HEK293T (cell line): Measurements from ENCODE around the gene MED22.

ENCODE experiments used
- CTCF ChIA-PET: fragments of 350-600 bp; formaldehyde crosslinking; extraction: SDS; loops from one replicate; lab custom pipeline; 2021; ENCODE audit warnings: antibody characterized with exemption, inconsistent platforms; lab: Yijun Ruan, JAX
- POLR2A ChIA-PET: fragments of 350-600 bp; formaldehyde crosslinking; extraction: SDS; loops from one replicate; lab custom pipeline; 2020; ENCODE audit warnings: antibody characterized with exemption, inconsistent platforms; lab: Yijun Ruan, JAX
- DNase-seq: peaks from one replicate; pipeline ENCODE4 v3.0.0; 2012; ENCODE audit warnings: mixed read lengths; ENCODE audit errors: extremely low spot score
- ARNT ChIP-seq: fragments of 450-650 bp; IDR thresholded peaks from 2 replicates; pipeline ENCODE4 v1.6.1; 2017; ENCODE audit warnings: mild to moderate bottlenecking
- BHLHE40 ChIP-seq: fragments of 450-650 bp; IDR thresholded peaks from 2 replicates; pipeline ENCODE4 v1.6.1; 2016; ENCODE audit warnings: mild to moderate bottlenecking, moderate library complexity, borderline replicate concordance
- CTBP1 ChIP-seq: fragments of 450-650 bp; IDR thresholded peaks from 2 replicates; pipeline ENCODE4 v1.6.1; 2016; ENCODE audit warnings: borderline replicate concordance
- ELF4 ChIP-seq: fragments of 450-650 bp; IDR thresholded peaks from 2 replicates; pipeline ENCODE4 v1.6.1; 2017; ENCODE audit warnings: antibody characterized with exemption
- FOXA1 ChIP-seq: fragments of 450-650 bp; IDR thresholded peaks from 2 replicates; pipeline ENCODE4 v1.6.1; 2016; ENCODE audit warnings: mild to moderate bottlenecking
- FOXK2 ChIP-seq: fragments of 450-650 bp; IDR thresholded peaks from 2 replicates; pipeline ENCODE4 v1.6.1; 2016; ENCODE audit warnings: mild to moderate bottlenecking
- FOXM1 ChIP-seq: fragments of 450-650 bp; IDR thresholded peaks from 2 replicates; pipeline ENCODE4 v1.6.1; 2017; ENCODE audit warnings: mild to moderate bottlenecking, borderline replicate concordance
- HDGF ChIP-seq: fragments of 450-650 bp; IDR thresholded peaks from 2 replicates; pipeline ENCODE4 v1.6.1; 2017; ENCODE audit warnings: antibody characterized with exemption, borderline replicate concordance
- L3MBTL2 ChIP-seq: fragments of 450-650 bp; conservative IDR thresholded peaks from 2 replicates; pipeline ENCODE4 v1.6.1; 2016; ENCODE audit warnings: mild to moderate bottlenecking
- LEF1 ChIP-seq: fragments of 450-650 bp; IDR thresholded peaks from 2 replicates; pipeline ENCODE4 v1.6.1; 2017; ENCODE audit warnings: mild to moderate bottlenecking, borderline replicate concordance
- NFRKB ChIP-seq: fragments of 450-650 bp; IDR thresholded peaks from 2 replicates; pipeline ENCODE4 v1.6.1; 2016; ENCODE audit warnings: mild to moderate bottlenecking, moderate library complexity
- PKNOX1 ChIP-seq: fragments of 450-650 bp; IDR thresholded peaks from 2 replicates; pipeline ENCODE4 v1.6.1; 2016
- SP1 ChIP-seq: fragments of 450-650 bp; IDR thresholded peaks from 2 replicates; pipeline ENCODE4 v1.6.1; 2017
- SUZ12 ChIP-seq: fragments of 450-650 bp; IDR thresholded peaks from 2 replicates; pipeline ENCODE4 v1.6.1; 2016; ENCODE audit warnings: mild to moderate bottlenecking
- TARDBP ChIP-seq: fragments of 450-650 bp; IDR thresholded peaks from 2 replicates; pipeline ENCODE4 v1.6.1; 2016
- ZNF384 ChIP-seq: fragments of 450-650 bp; IDR thresholded peaks from 2 replicates; pipeline ENCODE4 v1.6.1; 2016

The MED22 gene

GRCh38 chr9:133348718-133349573 is 1.0 kb upstream of the MED22 start:
- no peak for DNase-seq
- POLR2A ChIA-PET = interaction anchor here (1.0 to 2.1 kb wide), 7 partner anchors 8 to 111 kb away, joined by 3 to 20 read pairs (median 12); partner anchors contain the start of genes CACFD1, STKLD1, SURF1 and SURF2
- CTCF ChIA-PET = no interaction called here
- TF ChIP-seq L3MBTL2 = no peak
- TF ChIP-seq TARDBP = no peak
- no peak for TF ChIP-seq ELF4
- no peak for TF ChIP-seq SUZ12
- no peak for TF ChIP-seq HDGF
- TF ChIP-seq FOXA1 = no peak
- no peak for TF ChIP-seq ARNT
- no peak for TF ChIP-seq FOXM1
- no peak for TF ChIP-seq CTBP1
- TF ChIP-seq PKNOX1 = no peak
- no peak for TF ChIP-seq NFRKB
- no peak for TF ChIP-seq BHLHE40
- TF ChIP-seq ZNF384 = no peak
- TF ChIP-seq SP1 = no peak
- TF ChIP-seq FOXK2 = no peak
- no peak for TF ChIP-seq LEF1

GRCh38 chr9:133347515-133347984 is 381 bp downstream of the MED22 start:
- POLR2A ChIA-PET = interaction anchor here (0.7 to 2.1 kb wide), 21 partner anchors 8 to 322 kb away, joined by 3 to 20 read pairs (median 5); partner anchors contain the start of genes CACFD1, STKLD1, SURF1 and SURF2
- no peak for TF ChIP-seq NFRKB
- no peak for TF ChIP-seq FOXA1
- TF ChIP-seq TARDBP = no peak
- TF ChIP-seq L3MBTL2 = no peak
- no peak for TF ChIP-seq ZNF384
- TF ChIP-seq SP1 = no peak
- TF ChIP-seq CTBP1 = no peak
- TF ChIP-seq ELF4 = no peak
- no peak for TF ChIP-seq BHLHE40
- no peak for TF ChIP-seq ARNT
- TF ChIP-seq SUZ12 = no peak
- CTCF ChIA-PET = interaction anchor here (0.6 kb wide), 1 partner anchor 155 kb away, joined by 3 read pairs; no protein-coding TSS in a partner anchor
- peak; percentile 55 for DNase-seq

GRCh38 chr9:133346021-133346785 is 1.7 kb downstream of the MED22 start:
- CTCF ChIA-PET = no interaction called here

GRCh38 chr9:133345596-133345995 is 2.3 kb downstream of the MED22 start:
- ChIA-PET CTCF (no interaction called here), POLR2A (interaction anchor here (1.1 kb wide), 1 partner anchor 32 kb away, joined by 4 read pairs; no protein-coding TSS in a partner anchor)
- no peak for DNase-seq
- TF ChIP-seq CTBP1 (no peak), ZNF384 (no peak), NFRKB (no peak), SUZ12 (no peak), FOXA1 (no peak)

More at GRCh38 chr9:133346021-133346785, 1.7 kb downstream of the MED22 start:
- no peak for TF ChIP-seq ZNF384
- no peak for TF ChIP-seq BHLHE40
- TF ChIP-seq FOXA1 = no peak
- TF ChIP-seq HDGF = no peak
- no peak for TF ChIP-seq FOXM1
- no peak for TF ChIP-seq LEF1
- TF ChIP-seq SUZ12 = no peak
- no peak for TF ChIP-seq L3MBTL2
- TF ChIP-seq SP1 = no peak
- no peak for TF ChIP-seq TARDBP
- no peak for TF ChIP-seq ARNT
- no peak for TF ChIP-seq FOXK2
- TF ChIP-seq ELF4 = no peak
- TF ChIP-seq PKNOX1 = no peak
- no peak for TF ChIP-seq CTBP1
- no peak for TF ChIP-seq NFRKB
- POLR2A ChIA-PET = interaction anchor here (1.0 to 1.5 kb wide), 5 partner anchors 9 to 140 kb away, joined by 3 to 9 read pairs (median 4); no protein-coding TSS in a partner anchor
- no peak for DNase-seq

GRCh38 chr9:133344979-133345378 is 3.0 kb downstream of the MED22 start:
- TF ChIP-seq HDGF (no peak), ELF4 (no peak), ZNF384 (no peak), SP1 (no peak), FOXM1 (no peak), TARDBP (no peak), CTBP1 (no peak), LEF1 (no peak), NFRKB (no peak), L3MBTL2 (no peak), SUZ12 (no peak), BHLHE40 (no peak), FOXK2 (no peak), PKNOX1 (no peak), FOXA1 (no peak), ARNT (no peak)
- CTCF ChIA-PET = no interaction called here

More at GRCh38 chr9:133344979-133345378, 3.0 kb downstream of the MED22 start:
- no peak for DNase-seq
- POLR2A ChIA-PET = no interaction called here
